ENCODE measurements around the gene REXO4.

DNA sequence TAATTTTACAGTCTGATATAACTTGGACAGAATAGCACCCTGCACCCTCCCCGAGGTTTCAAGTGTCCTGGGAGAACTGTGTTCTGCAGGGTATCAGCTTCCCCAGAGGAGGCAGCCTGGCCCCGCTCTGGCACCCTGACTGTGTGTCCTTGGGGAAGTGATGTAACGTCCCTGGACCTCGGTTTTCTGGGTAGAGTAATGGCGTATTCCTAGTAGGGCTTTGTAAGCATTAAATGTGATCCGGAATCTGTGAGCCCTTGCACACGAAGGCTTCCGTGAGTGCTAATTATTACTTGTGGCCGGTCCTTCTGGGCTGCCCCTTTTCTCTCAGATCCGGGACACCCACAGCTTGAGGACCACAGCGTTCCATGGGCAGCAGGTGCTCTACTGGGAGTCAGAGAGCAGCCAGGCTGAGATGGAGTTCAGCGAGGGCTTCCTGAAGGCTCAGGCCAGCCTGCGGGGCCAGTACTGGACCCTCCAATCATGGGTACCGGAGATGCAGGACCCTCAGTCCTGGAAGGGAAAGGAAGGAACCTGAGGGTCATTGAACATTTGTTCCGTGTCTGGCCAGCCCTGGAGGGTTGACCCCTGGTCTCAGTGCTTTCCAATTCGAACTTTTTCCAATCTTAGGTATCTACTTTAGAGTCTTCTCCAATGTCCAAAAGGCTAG is 41.0 kb upstream of the REXO4 start:
- TF ChIP-seq, protein P1, sequence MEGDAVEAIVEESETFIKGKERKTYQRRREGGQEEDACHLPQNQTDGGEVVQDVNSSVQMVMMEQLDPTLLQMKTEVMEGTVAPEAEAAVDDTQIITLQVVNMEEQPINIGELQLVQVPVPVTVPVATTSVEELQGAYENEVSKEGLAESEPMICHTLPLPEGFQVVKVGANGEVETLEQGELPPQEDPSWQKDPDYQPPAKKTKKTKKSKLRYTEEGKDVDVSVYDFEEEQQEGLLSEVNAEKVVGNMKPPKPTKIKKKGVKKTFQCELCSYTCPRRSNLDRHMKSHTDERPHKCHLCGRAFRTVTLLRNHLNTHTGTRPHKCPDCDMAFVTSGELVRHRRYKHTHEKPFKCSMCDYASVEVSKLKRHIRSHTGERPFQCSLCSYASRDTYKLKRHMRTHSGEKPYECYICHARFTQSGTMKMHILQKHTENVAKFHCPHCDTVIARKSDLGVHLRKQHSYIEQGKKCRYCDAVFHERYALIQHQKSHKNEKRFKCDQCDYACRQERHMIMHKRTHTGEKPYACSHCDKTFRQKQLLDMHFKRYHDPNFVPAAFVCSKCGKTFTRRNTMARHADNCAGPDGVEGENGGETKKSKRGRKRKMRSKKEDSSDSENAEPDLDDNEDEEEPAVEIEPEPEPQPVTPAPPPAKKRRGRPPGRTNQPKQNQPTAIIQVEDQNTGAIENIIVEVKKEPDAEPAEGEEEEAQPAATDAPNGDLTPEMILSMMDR (IDR thresholded peaks at IDR 0.05), result no peak
- TF ChIP-seq POLR2AphosphoS5 (IDR thresholded peaks at IDR 0.05), result no peak

Data from suprapubic skin (tissue), 3 donors.